Urothelium cell line (cell line): ENCODE measurements around the gene EEF1E1.
"Not testable (repeated sequence)": the region's sequence is repeated elsewhere in the genome, so short reads cannot be mapped to it uniquely, and the experiment has no call there.

Experiments used
- DNase-seq: peaks from one replicate; pipeline ENCODE4 v3.0.0; 2011; ENCODE audit warnings: low spot score, mixed read lengths
- FAIRE-seq: peaks from 2 replicates; lab custom pipeline; 2011; peaks lifted over from hg19 to GRCh38; lab: Jason Lieb, UNC

The EEF1E1 gene

DNA sequence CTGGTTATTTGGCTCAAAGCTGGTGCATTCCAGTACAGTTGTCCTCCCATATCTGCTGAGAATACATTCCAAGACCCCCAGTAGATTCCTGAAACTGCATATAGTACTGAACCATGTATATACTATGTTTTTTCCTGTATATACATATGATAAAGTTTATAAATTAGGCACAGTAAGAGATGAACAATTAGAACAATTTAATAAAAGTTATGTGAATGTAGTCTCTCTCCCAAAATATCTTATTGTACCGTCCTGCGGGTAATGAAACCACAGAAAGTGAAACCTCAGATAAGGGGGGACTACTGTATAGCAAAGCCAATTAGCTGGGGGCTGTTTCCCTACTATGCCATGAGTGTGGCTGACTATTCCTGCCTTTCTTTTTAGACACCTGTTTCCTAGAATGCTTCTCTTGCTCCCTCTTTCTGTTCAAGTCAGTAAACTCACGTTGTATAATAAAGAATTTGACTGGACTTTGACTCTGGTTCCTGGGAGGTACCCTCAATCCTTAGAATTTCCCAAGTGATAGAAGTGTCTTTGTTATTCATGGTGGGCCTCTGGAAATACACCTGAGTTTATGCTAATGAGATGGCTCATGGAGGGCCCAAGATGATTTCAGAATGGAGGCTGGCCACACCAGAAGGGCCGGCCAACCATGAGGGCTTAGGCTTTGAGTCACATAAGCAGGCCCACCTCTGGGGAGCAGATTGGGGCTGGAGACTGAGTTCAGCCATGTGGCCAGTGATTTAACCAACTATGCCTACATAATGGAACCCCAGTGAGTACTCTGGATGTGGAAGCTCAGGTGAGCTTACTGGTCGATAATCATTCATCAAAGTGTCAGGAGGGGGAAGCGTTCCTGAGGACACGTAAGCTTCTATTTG lies 37.5 kb downstream of the EEF1E1 start:
- DNase-seq = no peak
- no peak for FAIRE-seq

DNA sequence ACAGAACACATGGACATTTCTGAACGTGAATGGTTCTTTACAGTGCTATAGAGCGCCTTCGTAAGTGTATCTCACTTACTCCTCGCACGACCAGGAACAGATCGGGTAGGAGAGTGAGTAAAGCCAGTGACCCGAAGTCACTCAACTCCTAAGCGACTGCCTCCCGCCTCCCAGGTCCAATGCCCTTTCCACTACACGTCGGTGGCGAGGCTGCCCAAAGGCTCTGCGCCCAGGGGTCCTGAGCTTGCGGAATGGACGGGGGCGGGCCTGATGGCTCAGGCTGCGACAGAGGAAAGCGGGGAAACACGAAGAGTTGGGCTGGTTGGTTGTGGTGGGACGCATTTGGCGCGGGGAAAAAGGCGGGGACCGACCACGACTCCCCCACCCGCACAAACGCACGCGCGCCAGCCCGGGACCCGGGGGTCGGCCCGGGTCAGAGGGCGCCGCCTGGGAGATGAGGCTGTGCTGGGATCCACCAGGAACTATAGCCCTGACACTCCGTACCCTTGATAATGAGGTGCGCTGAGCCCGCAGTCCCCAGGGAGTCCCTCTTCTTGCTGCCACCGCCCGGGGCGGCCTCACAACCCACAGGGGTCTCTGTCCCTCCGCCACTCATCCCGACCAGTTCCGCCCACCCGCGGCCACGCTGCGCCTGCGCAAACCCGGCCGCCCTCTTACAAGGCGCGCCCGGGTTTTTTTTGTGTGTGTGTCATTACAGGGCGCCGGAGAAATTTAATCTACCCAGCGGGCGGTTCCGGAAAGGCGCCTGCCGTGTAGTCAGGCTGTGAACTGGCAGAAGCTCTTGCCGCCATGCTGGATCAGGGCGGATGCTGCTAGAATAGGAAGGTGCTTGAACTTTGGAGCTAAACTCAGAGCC lies 38.3 kb downstream of the EEF1E1 start, which contains the start of gene BLOC1S5:
BLOC1S5 (minus strand) TSS at position 629 of the 877 bp plus-strand sequence; CDS start at position 616, 13 bp downstream.
- no peak for FAIRE-seq
- DNase-seq = peak; percentile 92

DNA sequence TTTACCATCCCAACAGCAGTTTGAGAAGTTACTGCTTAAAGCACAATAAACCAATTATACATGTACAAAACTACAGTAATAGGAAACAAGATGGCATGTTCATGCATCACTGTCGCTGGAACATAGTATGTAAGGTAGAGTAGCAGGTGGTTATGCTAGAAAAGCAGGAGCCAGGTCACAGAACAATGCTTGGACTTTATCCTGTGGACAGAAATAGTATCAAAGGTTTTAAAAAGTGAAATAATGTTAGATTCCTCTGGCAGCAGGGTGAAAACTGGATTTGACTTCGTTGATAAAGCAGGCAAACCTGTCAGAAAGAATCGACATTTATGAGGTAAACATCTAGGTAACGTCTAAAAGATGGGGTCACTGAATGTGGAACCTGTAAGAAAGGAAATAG lies 40.6 kb downstream of the EEF1E1 start:
- no peak for FAIRE-seq
- DNase-seq = no peak

DNA sequence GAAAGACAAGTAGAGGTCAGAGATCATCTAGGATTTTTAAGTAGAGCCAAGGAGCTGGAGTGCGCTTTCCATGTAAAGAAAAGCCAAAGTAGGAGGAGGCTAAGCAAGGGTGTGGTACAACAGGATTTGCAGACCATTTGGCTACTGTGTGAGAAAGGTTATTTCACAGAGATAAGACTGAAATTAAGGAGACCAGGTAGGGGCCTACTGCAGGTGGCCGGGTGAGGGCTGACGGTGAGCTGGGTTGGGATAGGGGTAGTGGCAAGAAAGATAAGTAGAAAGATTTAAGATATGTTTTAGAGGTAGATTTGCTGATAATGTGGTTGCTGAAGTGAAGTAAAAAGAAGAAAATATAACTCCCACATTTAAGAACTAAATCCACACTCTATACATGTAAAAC lies 42.0 kb downstream of the EEF1E1 start:
- FAIRE-seq (no peak), DNase-seq (no peak)

DNA sequence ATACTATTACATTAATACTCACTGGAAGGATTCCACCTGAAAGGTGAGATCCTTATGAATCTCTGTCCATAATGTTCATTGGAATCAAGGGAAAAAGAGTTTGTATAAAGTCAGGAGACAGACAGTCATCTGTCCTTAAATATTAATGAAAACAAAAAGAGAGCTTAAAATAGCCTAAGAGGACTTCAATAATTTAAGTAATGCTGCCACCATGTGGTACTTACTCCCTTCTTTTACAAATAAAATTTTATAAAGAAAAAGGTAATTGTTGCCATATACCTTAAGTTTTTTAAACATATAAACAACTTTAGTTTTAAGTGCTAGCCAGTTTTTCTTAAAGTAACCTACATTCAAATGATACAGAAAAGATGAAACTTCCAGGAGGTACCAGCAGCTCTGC lies 43.2 kb downstream of the EEF1E1 start:
- no peak for FAIRE-seq

DNA sequence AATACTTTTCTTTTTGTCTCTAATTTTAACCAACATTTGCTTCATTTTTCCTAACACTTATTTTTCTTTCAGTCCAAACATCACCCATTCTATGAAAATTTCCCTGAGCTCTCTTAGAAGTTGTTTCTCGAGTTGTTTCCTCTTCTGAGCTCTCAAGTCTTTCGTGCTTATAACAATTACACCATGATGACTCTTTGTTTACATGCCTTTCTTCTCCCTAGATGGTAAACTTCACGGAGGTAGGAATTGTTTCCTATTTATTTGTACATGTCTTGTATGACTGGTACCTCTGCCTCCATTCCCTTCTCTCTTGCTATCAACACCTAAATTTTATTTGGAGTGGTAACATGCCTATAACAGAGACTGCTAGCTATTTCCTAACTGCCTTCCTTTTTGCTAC lies 44.6 kb downstream of the EEF1E1 start:
- no peak for DNase-seq
- no peak for FAIRE-seq

More for the DNA sequence above, 43.2 kb downstream of the EEF1E1 start:
- DNase-seq = no peak

DNA sequence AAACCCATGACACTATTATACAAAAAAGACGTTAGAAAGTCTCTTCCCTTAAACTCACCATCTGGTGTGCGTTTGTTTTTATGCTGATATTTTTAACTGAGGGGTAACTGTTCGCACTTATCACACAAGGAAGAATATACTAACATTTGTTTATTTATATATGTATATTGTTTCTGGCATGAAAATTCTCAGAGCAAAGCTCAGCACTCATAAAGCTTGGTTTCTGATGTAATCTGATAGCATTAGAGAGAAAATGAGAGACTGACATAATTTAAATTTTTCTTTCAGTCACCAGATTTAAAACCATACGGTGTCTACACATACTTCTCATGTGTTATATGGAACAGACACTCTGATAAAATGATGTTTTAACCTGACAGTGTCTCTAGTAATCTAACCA lies 45.1 kb downstream of the EEF1E1 start:
- DNase-seq = no peak
- FAIRE-seq = no peak

DNA sequence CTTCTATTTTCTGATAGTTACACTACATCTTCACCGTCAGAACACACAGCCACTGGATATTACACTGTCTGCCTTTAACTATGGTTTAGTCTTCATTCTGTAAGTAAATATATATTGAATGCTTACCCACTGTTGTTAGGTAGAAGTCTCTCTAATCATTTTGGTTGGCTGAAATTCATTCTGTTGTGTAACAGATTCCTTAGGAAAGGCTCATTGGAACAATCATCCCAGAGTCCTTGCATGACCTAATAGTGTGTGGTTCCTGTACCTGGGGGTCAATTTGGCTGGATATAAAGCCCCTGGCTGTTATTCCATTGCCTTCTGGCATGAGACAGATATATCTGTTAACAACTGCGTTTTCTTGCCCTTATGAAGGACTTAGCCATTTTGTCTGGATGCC lies 48.1 kb downstream of the EEF1E1 start:
- FAIRE-seq (no peak), DNase-seq (no peak)

DNA sequence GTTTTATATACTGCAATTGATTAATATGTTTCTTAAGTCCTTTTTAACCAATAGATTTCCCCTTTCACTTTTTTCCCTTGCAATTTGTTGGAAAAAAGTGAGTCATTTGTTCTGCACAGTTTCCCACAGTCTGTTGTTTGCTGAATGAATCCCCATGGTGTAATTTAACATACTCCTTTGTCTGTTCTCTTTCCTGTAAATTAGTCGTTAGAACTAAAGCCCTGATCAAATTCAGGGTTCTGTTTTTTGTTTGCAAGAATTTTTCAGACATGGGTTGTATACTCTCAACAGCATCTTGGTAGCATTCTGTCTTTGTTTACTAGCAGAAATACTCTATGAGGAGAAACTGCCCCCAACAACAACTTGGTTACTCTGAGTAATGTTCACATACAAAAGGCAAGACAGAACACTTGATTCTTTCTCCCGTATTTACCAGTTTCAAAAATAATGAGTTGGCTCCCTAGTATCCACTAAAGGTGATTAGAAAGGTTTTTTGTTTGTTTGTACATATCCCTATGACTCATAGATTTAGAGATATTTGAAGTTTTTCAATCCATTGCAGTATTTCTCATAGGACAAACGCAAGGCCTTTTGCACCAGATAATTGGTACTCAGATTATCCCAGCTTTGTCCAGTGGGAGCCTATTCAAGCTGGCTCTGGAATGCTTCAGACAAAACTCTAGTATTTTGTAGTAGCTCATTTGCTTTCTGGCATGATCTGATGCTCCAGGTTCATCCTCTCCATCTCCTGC lies 54.6 kb downstream of the EEF1E1 start:
- DNase-seq (no peak), FAIRE-seq (no peak)

DNA sequence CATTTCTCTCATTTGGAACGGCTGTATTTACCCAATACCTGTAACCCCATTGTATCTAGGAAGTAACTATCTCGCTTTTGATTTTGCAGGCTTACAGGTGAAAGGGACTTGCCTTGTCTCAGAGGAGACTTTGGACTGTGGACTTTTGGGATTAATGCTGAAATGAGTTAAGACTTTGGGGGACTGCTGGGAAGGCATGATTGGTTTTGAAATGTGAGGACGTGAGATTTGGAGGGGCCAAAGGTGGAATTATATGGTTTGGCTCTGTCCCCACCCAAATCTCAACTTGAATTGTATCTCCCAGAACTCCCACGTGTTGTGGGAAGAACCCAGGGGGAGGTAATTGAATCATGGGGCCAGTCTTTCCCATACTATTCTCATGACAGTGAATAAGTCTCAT lies 56.6 kb downstream of the EEF1E1 start:
- not testable (repeated sequence) for FAIRE-seq, DNase-seq

DNA sequence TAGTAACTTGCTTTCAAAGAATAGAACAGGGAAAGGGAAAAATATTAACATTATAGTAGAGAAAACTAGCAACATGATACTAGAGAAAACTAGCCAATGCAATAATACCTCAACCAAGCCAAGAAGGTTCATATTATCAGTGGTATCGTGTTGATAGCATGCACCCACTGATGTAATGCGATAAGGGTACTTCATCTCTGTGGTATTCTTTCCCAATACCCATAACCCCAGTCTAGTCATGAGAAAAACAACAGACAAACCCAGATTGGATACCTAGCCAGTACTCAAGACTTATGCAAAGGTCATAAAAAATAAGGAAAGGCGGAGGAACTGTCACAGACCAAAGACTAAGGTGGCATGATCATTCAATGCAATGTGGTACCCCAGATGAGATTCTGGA lies 59.1 kb downstream of the EEF1E1 start:
- FAIRE-seq (no peak), DNase-seq (no peak)

DNA sequence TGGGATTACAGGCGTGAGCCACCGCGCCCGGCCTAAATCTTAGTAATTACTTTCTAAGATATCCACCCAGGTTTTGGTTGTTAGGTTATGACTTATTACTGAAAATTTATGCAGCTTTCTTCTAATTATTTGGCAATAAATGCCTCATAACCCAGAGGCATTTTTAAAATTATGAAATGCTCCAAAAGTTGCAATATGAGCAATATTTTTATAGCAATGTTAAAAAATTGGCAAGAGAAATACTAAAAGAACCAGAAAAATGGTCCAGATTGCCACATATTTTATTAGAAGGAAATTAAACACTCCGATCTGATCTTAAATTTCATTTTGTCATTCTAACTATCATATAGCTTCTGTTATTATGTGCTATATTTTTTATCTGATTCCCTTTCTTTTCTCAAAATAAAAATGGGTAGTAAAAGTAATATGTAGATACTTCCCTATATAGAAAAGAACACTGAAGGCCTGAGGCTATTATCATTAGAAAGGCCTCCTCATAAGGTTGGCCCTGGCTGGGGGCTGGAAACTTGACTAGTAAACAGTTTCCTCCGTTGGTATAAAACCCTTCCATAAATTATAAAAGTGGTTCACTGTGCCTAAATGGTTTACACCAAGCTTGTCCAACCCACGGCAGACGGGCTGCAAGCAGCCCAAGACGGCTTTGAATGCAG lies 60.3 kb downstream of the EEF1E1 start:
- DNase-seq (no peak), FAIRE-seq (no peak)

DNA sequence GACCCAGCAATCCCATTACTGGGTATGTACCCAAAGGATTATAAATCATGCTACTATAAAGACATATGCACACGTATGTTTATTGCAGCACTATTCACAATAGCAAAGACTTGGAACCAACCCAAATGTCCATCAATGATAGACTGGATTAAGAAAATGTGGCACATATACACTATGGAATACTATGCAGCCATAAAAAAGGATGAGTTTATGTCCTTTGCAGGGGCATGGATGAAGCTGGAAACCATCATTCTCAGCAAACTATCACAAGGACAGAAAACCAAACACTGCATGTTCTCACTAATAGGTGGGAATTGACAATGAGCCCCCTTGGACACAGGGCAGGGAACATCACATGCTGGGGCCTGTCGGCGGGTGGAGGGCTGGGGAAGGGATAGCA lies 68.2 kb downstream of the EEF1E1 start:
- DNase-seq, FAIRE-seq: not testable (repeated sequence)

DNA sequence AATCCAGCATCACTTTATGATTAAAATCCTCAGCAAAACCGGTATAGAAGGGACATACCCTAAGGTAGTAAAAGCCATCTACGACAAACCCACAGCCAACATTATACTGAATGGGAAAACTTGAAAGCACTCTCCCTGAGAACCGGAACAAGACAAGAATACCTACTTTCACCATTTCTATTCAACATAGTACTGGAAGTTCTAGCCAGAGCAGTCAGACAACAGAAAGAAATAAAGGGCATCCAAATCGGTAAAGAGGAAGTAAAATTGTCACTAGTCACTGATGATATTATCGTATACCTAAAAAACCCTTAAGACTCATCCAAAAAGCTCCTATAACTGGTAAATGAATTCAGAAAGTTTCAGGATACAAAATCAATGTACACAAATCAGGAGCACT lies 71.4 kb downstream of the EEF1E1 start:
- DNase-seq (no peak), FAIRE-seq (no peak)
